ENCODE results near the gene FIG4. TPM values are rescaled to one million over a fixed set of nuclear protein-coding genes. Genes with fewer than 3 reads are reported as not detected.

FIG4 gene
- total RNA-seq, 5 donors from 2014 or later (not counting 1 experiment from before 2014, with no cell fraction given) = 10.5 to 13.5 (median 11.5) TPM

DNA sequence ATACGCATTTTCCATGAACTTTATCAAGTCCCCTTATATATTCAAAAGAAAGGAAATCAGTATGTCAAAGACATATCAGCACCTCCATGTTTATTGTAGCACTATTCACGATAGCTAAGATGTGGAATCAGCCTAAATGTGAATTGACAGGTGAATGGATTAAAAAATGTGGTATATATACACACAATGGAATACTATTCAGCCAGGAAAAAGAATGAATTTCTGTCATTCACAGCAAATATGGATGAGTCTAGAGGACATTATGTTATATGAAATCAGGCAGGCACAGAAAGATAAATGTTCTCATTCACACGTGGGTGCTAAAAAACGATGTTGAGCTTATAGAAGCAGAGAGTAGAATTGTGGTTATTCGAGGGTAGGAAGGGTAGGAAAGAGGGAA lies 5.3 kb downstream of the FIG4 start:
- no peaks in the 10 kb centered on the region for H3K27me3 Mint-ChIP-seq
- H3K9me3 Mint-ChIP-seq = no peaks in the 10 kb centered on the region
- Histone ChIP-seq H3K4me1 (ENCODE audit: control insufficient read depth in 1 of 2, extremely low read depth in 1 of 2, insufficient read depth in 2 of 2, low read length in 2 of 2) (peaks cover 7 to 10% of the 10 kb centered on the region in 2 experiments), H3K36me3 (ENCODE audit: control insufficient read depth in 2 of 2, extremely low read depth in 1 of 2, insufficient read depth in 1 of 2, low read length in 1 of 2) (peaks cover 5 to 7% of the 10 kb centered on the region in 2 donors), H3K4me3 (ENCODE audit: control insufficient read depth in 1 of 2, extremely low read depth in 1 of 2, low read length in 1 of 2) (no peak overlapping the region), H3K9me3 (no peaks in the 10 kb centered on the region), H3K27me3 (replicated peaks in 1 of 2; ENCODE audit: control insufficient read depth in 2 of 2, extremely low read depth in 1 of 2, insufficient read depth in 2 of 2, low read length in 1 of 2) (no peaks in the 10 kb centered on the region), H3K27ac (ENCODE audit: low read length) (no peak overlapping the region)
- WGBS (ENCODE audit: insufficient coverage) = 93% methylated on average over 2 of the region's 5 CpGs
- ATAC-seq (replicated peaks in 1 of 4) = no peak
- H3K36me3 Mint-ChIP-seq = peaks cover 19% of the 10 kb centered on the region
- POLR2A ChIA-PET = interaction anchor here in 1 of 2 donors (0.6 kb wide), 1 partner anchor 690 kb away, joined by 4 read pairs; no protein-coding TSS in a partner anchor
- no peak overlapping the region for H3K4me3 Mint-ChIP-seq
- CTCF ChIA-PET = interaction anchor here in 1 of 2 donors (1.2 kb wide), 1 partner anchor 343 kb away, joined by 4 read pairs; no protein-coding TSS in a partner anchor
- no peak overlapping the region for H3K27ac Mint-ChIP-seq
- no peak for DNase-seq
- H3K4me1 Mint-ChIP-seq = peaks cover 19 to 22% (median 20%) of the 10 kb centered on the region in 3 donors

DNA sequence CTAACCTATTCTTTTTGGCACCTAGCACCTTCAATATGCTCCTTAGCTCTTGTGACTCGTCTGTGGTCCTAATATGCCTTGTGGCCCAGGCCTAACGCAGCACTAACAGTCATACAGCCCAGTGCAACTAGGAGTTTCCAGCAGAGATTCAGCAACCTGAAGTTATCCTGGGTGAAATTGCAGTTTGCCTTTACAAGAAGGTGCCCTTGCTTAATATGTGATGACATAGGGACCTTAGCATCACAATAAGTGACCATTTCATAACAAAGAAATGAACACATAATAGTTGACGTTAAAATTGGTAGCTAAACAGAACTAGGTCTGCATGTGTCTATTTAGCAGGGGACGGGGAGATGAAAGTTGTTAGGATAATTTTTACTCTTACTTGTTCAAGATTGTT lies 10.1 kb downstream of the FIG4 start:
- H3K4me3 ChIP-seq (ENCODE audit: control insufficient read depth in 1 of 2, extremely low read depth in 1 of 2, low read length in 1 of 2) = no peak overlapping the region
- DNase-seq (no peak), ATAC-seq (replicated peaks in 1 of 4) (no peak)
- no peaks in the 10 kb centered on the region for H3K27me3 Mint-ChIP-seq
- no peak overlapping the region for H3K27ac Mint-ChIP-seq
- H3K36me3 Mint-ChIP-seq = peaks cover 7% of the 10 kb centered on the region
- no peaks in the 10 kb centered on the region for H3K27me3 ChIP-seq (replicated peaks in 1 of 2; ENCODE audit: control insufficient read depth in 2 of 2, extremely low read depth in 1 of 2, insufficient read depth in 2 of 2, low read length in 1 of 2)
- CTCF ChIA-PET = interaction anchor here (1.1 to 2.1 kb wide), 3 partner anchors 10 to 339 kb away, joined by 3 to 10 read pairs (median 4); partner anchors contain the start of genes AK9 (in 1 of the 2) and FIG4 (in 1 of the 2)
- no peaks in the 10 kb centered on the region for H3K9me3 ChIP-seq
- H3K4me1 Mint-ChIP-seq = peaks cover 9 to 25% (median 15%) of the 10 kb centered on the region in 3 donors
- H3K36me3 ChIP-seq (ENCODE audit: control insufficient read depth in 2 of 2, extremely low read depth in 1 of 2, insufficient read depth in 1 of 2, low read length in 1 of 2) = peaks cover 3 to 5% of the 10 kb centered on the region in 2 donors
- no peaks in the 10 kb centered on the region for H3K9me3 Mint-ChIP-seq
- H3K4me1 ChIP-seq (ENCODE audit: control insufficient read depth in 1 of 2, extremely low read depth in 1 of 2, insufficient read depth in 2 of 2, low read length in 2 of 2) = peaks cover 2 to 3% of the 10 kb centered on the region in 2 experiments
- POLR2A ChIA-PET = interaction anchor here in 1 of 2 donors (0.8 kb wide), 2 partner anchors 10 to 84 kb away, joined by 3 to 4 read pairs; partner anchors contain the start of genes AK9 and FIG4
- no peak overlapping the region for H3K4me3 Mint-ChIP-seq
- H3K27ac ChIP-seq (ENCODE audit: low read length) = no peak overlapping the region
- WGBS (ENCODE audit: insufficient coverage) = 96% methylated on average over 2 of the region's 4 CpGs

DNA sequence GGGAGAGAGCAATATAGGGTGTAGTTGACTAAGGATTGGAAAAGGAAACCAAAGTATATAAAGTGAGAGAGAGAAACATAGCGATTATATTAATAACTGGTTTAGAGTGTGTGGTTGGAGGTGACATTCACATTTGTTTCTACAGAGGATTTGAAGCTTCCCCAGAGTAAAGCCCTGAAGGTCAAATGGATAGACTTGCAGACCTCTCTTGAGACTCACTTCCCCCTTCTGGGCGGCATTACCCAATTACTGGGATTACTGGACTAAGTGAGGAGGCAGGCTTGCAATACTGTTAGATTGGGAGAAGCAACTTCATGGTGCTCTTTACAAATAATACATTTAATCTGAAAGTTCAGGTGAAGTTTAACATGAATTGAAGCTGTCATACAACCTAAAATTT lies 10.7 kb downstream of the FIG4 start:
- Mint-ChIP-seq H3K27me3 (no peaks in the 10 kb centered on the region), H3K4me3 (no peak overlapping the region), H3K4me1 (peaks cover 15 to 30% (median 21%) of the 10 kb centered on the region in 3 donors), H3K36me3 (peaks cover 3% of the 10 kb centered on the region), H3K27ac (no peak overlapping the region), H3K9me3 (no peaks in the 10 kb centered on the region)
- Histone ChIP-seq H3K9me3 (no peaks in the 10 kb centered on the region), H3K36me3 (ENCODE audit: control insufficient read depth in 2 of 2, extremely low read depth in 1 of 2, insufficient read depth in 1 of 2, low read length in 1 of 2) (peaks cover 3 to 5% of the 10 kb centered on the region in 2 donors), H3K27me3 (replicated peaks in 1 of 2; ENCODE audit: control insufficient read depth in 2 of 2, extremely low read depth in 1 of 2, insufficient read depth in 2 of 2, low read length in 1 of 2) (no peaks in the 10 kb centered on the region), H3K27ac (ENCODE audit: low read length) (no peak overlapping the region), H3K4me1 (ENCODE audit: control insufficient read depth in 1 of 2, extremely low read depth in 1 of 2, insufficient read depth in 2 of 2, low read length in 2 of 2) (peaks cover 3% of the 10 kb centered on the region in 2 experiments), H3K4me3 (ENCODE audit: control insufficient read depth in 1 of 2, extremely low read depth in 1 of 2, low read length in 1 of 2) (no peak overlapping the region)
- DNase-seq (no peak), ATAC-seq (replicated peaks in 1 of 4) (no peak)
- WGBS (ENCODE audit: insufficient coverage) = no CpG with 5 or more reads among the region's 2 CpGs
- ChIA-PET CTCF (interaction anchor here (0.8 to 4.6 kb wide), 4 partner anchors 11 to 688 kb away, joined by 3 to 60 read pairs (median 4); partner anchors contain the start of genes AK9 (in 1 of the 2) and FIG4 (in 1 of the 2)), POLR2A (interaction anchor here in 1 of 2 donors (0.8 kb wide), 2 partner anchors 11 to 83 kb away, joined by 3 to 4 read pairs; partner anchors contain the start of genes AK9 and FIG4)

DNA sequence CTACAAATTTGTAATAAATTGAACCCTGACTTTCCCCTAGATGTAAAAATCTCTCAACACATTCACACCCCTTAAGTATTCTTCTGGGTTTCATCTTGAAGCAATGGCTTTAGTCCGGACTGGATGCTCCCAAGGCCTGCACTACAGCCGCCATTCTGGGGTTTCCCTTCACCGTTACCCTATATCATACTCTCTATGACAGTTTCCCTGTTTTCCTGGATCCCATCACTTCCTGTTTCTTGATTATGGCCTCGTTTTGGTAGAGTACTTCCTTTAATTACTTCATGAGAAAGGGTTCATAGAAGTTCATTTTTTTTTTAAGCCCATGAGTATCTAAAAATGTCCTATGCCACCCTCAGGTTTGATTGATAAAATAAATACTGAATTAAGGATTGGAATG lies 11.7 kb downstream of the FIG4 start:
- Mint-ChIP-seq H3K27ac (no peak overlapping the region), H3K27me3 (no peaks in the 10 kb centered on the region), H3K9me3 (no peaks in the 10 kb centered on the region), H3K4me1 (peaks cover 16 to 35% (median 24%) of the 10 kb centered on the region in 3 donors), H3K4me3 (no peak overlapping the region), H3K36me3 (peaks cover 3% of the 10 kb centered on the region)
- peaks cover 3 to 5% of the 10 kb centered on the region in 2 donors for H3K36me3 ChIP-seq (ENCODE audit: control insufficient read depth in 2 of 2, extremely low read depth in 1 of 2, insufficient read depth in 1 of 2, low read length in 1 of 2)
- no peak for DNase-seq
- no peaks in the 10 kb centered on the region for H3K9me3 ChIP-seq
- H3K4me3 ChIP-seq (ENCODE audit: control insufficient read depth in 1 of 2, extremely low read depth in 1 of 2, low read length in 1 of 2) = no peak overlapping the region
- no peak overlapping the region for H3K27ac ChIP-seq (ENCODE audit: low read length)
- no peak for ATAC-seq (replicated peaks in 1 of 4)
- ChIA-PET CTCF (interaction anchor here (0.5 to 4.6 kb wide), 7 partner anchors 9 to 755 kb away, joined by 3 to 60 read pairs (median 3); partner anchors contain the start of genes AK9 (in 1 of the 2) and FIG4 (in 1 of the 2)), POLR2A (no interaction called here)
- peaks cover 3 to 4% of the 10 kb centered on the region in 2 experiments for H3K4me1 ChIP-seq (ENCODE audit: control insufficient read depth in 1 of 2, extremely low read depth in 1 of 2, insufficient read depth in 2 of 2, low read length in 2 of 2)
- WGBS (ENCODE audit: insufficient coverage) = 100% methylated on average over 3 of the region's 4 CpGs
- H3K27me3 ChIP-seq (replicated peaks in 1 of 2; ENCODE audit: control insufficient read depth in 2 of 2, extremely low read depth in 1 of 2, insufficient read depth in 2 of 2, low read length in 1 of 2) = no peaks in the 10 kb centered on the region

DNA sequence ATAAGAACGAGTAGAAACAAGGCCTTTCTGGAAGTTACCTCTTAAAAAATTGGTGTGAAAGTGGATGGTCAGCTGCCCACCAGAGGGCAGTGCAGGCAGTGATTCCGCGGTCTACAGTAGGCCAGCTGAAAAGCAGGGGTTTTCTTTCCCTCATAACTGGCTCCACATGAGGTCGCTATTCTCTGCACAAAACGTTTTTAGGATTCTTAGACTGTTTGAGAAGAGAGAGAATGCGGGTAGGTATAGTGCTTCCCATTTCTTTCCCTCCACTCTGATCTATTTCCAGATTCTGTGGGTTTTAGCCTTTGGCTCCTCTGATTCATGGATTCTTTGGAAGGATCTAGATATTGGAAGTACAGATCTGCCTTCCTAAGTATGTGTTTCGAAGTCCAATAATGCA lies 14.2 kb downstream of the FIG4 start:
- H3K36me3 ChIP-seq (ENCODE audit: control insufficient read depth in 2 of 2, extremely low read depth in 1 of 2, insufficient read depth in 1 of 2, low read length in 1 of 2) = peaks cover 0 to 5% of the 10 kb centered on the region in 2 donors
- H3K27ac Mint-ChIP-seq = peak overlapping the region in 1 of 2 donors; percentile 11
- no peaks in the 10 kb centered on the region for H3K27me3 ChIP-seq (replicated peaks in 1 of 2; ENCODE audit: control insufficient read depth in 2 of 2, extremely low read depth in 1 of 2, insufficient read depth in 2 of 2, low read length in 1 of 2)
- WGBS (ENCODE audit: insufficient coverage) = no CpG with 5 or more reads among the region's 7 CpGs
- peaks cover 0 to 6% (median 3%) of the 10 kb centered on the region in 3 donors for H3K9me3 Mint-ChIP-seq
- ATAC-seq (replicated peaks in 1 of 4) (peak; percentile 87 to 96 (median 90)), DNase-seq (peak; percentile 41 to 87 (median 67))
- peaks cover 18% of the 10 kb centered on the region for H3K36me3 Mint-ChIP-seq
- no peak overlapping the region for H3K27ac ChIP-seq (ENCODE audit: low read length)
- H3K4me1 ChIP-seq (ENCODE audit: control insufficient read depth in 1 of 2, extremely low read depth in 1 of 2, insufficient read depth in 2 of 2, low read length in 2 of 2) = peaks cover 3 to 4% of the 10 kb centered on the region in 2 experiments
- no peaks in the 10 kb centered on the region for H3K27me3 Mint-ChIP-seq
- H3K4me3 ChIP-seq (ENCODE audit: control insufficient read depth in 1 of 2, extremely low read depth in 1 of 2, low read length in 1 of 2) = no peak overlapping the region
- ChIA-PET POLR2A (interaction anchor here in 1 of 2 donors (0.6 kb wide), 1 partner anchor 13 kb away, joined by 3 read pairs; no protein-coding TSS in a partner anchor), CTCF (interaction anchor here (0.6 to 4.6 kb wide), 11 partner anchors 11 to 686 kb away, joined by 3 to 60 read pairs (median 4); no protein-coding TSS in a partner anchor)
- peaks cover 30 to 42% (median 33%) of the 10 kb centered on the region in 3 donors for H3K4me1 Mint-ChIP-seq
- H3K4me3 Mint-ChIP-seq = no peak overlapping the region
- no peaks in the 10 kb centered on the region for H3K9me3 ChIP-seq

DNA sequence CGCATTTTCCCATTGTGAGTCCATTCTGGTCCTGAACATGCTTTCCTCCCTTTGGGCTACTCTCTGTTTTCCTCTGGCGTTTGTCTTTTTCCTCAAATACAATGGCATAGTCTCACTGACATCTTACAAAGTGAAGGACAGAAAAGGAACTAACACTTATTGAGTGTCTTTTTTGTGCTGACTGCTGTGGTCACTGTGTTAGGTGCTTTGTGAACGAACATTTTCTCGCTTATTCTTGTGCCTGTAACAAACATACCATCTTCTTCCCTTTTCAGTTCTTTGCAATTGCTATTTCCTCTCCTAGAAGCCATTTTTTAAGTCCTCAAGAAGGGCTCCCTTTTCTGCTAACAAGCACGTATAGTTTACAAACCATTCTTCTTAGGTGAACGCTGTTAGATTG lies 15.4 kb downstream of the FIG4 start:
- Histone ChIP-seq H3K4me1 (ENCODE audit: control insufficient read depth in 1 of 2, extremely low read depth in 1 of 2, insufficient read depth in 2 of 2, low read length in 2 of 2) (peaks cover 3 to 4% of the 10 kb centered on the region in 2 experiments), H3K9me3 (no peaks in the 10 kb centered on the region), H3K4me3 (ENCODE audit: control insufficient read depth in 1 of 2, extremely low read depth in 1 of 2, low read length in 1 of 2) (no peak overlapping the region), H3K36me3 (ENCODE audit: control insufficient read depth in 2 of 2, extremely low read depth in 1 of 2, insufficient read depth in 1 of 2, low read length in 1 of 2) (peaks cover 0 to 5% of the 10 kb centered on the region in 2 donors), H3K27me3 (replicated peaks in 1 of 2; ENCODE audit: control insufficient read depth in 2 of 2, extremely low read depth in 1 of 2, insufficient read depth in 2 of 2, low read length in 1 of 2) (no peaks in the 10 kb centered on the region), H3K27ac (ENCODE audit: low read length) (peak overlapping the region; percentile 17)
- ChIA-PET CTCF (interaction anchor here in 1 of 2 donors (1.0 kb wide), 1 partner anchor 333 kb away, joined by 4 read pairs; no protein-coding TSS in a partner anchor), POLR2A (interaction anchor here in 1 of 2 donors (0.6 kb wide), 1 partner anchor 529 kb away, joined by 3 read pairs; no protein-coding TSS in a partner anchor)
- DNase-seq = no peak
- Mint-ChIP-seq H3K9me3 (peaks cover 0 to 6% (median 3%) of the 10 kb centered on the region in 3 donors), H3K36me3 (peaks cover 20% of the 10 kb centered on the region), H3K27me3 (no peaks in the 10 kb centered on the region), H3K4me3 (no peak overlapping the region), H3K27ac (peak overlapping the region; percentile 48 to 69), H3K4me1 (peaks cover 31 to 43% (median 34%) of the 10 kb centered on the region in 3 donors)
- ATAC-seq (replicated peaks in 1 of 4) = no peak
- 25% methylated on average over 2 of the region's 6 CpGs for WGBS (ENCODE audit: insufficient coverage)
